ENCODE measurements around the gene PPP1R18. TPM values are rescaled to one million over a fixed set of nuclear protein-coding genes. Genes with fewer than 3 reads are reported as not detected.
A peak's percentile ranks its signal among the peaks of the same experiment; 100 is the strongest.
"Not testable (repeated sequence)": the region's sequence is repeated elsewhere in the genome, so short reads cannot be mapped to it uniquely, and the experiment has no call there.

Gene PPP1R18
- total RNA-seq, 1 experiment from 2014 or later: 33.6 TPM

DNA sequence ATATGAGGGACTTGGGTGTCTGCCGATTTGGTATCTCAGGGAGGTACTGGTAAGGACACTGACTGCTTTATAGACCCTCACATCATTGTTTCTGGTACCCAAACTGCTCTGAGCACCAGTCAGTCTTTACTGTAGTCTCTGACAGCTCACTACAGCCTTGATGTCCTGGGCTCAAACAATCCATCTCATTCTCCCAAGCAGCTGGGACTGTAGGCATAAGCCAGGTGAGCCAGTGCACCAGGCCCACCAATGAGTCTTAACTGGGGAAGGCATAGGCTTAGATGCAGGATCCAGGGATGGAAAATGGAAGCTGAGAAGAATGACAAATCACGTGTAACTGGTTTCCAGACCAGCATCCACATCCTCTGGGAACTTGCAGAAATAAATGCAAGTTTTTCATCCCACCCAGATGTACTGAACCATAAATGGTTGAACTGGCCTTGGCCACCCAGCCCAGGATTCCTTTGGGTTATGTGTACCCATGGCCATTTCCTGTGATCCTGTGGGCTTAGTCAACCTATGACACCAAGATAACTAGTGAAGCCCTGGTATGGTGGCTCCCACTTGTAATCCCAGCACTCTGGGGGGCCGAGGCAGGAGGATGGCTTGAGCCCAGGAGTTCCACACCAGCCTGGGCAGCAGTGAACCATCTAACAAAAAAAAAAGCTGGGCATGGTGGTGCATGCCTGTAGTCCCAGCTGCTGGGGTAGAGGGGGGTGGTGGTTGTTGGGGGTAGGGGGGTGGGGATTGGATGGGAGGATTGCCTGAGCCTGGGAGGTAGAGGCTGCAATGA, 39.5 kb upstream of the PPP1R18 start:
- H3K79me2 ChIP-seq (ENCODE audit: insufficient read depth, low read length): peaks cover 44% of the 10 kb centered on the region
- no peak overlapping the region for H3K4me2 ChIP-seq (ENCODE audit: low read length)
- BruUV-seq (replicated peaks): no TSS peak
- no peaks in the 10 kb centered on the region for H3K9me3 ChIP-seq (ENCODE audit: control insufficient read depth in 1 of 2, insufficient read depth in 1 of 2, low read depth in 1 of 2, low read length in 2 of 2)
- intact Hi-C loops (cut with micrococcal nuclease): no loop called here
- no peaks in the 10 kb centered on the region for H3K9me2 ChIP-seq (ENCODE audit: insufficient read depth)
- H4K20me1 ChIP-seq (ENCODE audit: insufficient read depth): peaks cover 21% of the 10 kb centered on the region; the same call in 1 of the 2 replicates
- ChIA-PET RAD21 (ENCODE audit: low non-redundant PET in 1 of 2, low total read pairs in 2 of 2, uncharacterized antibody in 2 of 2, unreplicated experiment in 2 of 2) (no interaction called here), POLR2A (interaction anchor here (1.4 to 1.5 kb wide), 2 partner anchors 10 to 14 kb away, joined by 4 read pairs; no protein-coding TSS in a partner anchor), CTCF (interaction anchor here (1.6 to 2.5 kb wide), 2 partner anchors 47 to 362 kb away, joined by 8 to 11 read pairs; no protein-coding TSS in a partner anchor)
- H3K27ac ChIP-seq (ENCODE audit: low read depth, low read length): peak overlapping the region; percentile 3; the same call in 1 of the 2 replicates
- no peak for DNase-seq (ENCODE audit: low read depth, low spot score)
- H3K4me3 ChIP-seq (replicated peaks in 1 of 2; ENCODE audit: low read depth in 1 of 2, low read length in 2 of 2): no peak overlapping the region
- no peak overlapping the region for H2AFZ ChIP-seq (ENCODE audit: low read depth, low read length, poor library complexity, severe bottlenecking)
- 0 out of 2 replicates have a peak overlapping the region, but pooled peaks have one; percentile 9 for H3K9ac ChIP-seq (ENCODE audit: low read length)
- TF ChIP-seq ZNF274 (IDR thresholded peaks at IDR 0.05; ENCODE audit: low read depth, low read length): no peak
- TF ChIP-seq POLR2AphosphoS5 (IDR thresholded peaks at IDR 0.05; ENCODE audit: low read depth, low read length): peak; percentile 63
- peak; percentile 15; the same call in 1 of the 2 replicates for ATAC-seq
- H3K36me3 ChIP-seq (ENCODE audit: control insufficient read depth in 1 of 2, insufficient read depth in 2 of 2, low read length in 2 of 2): peaks cover 28 to 47% of the 10 kb centered on the region in 2 experiments
- H3K27me3 ChIP-seq (ENCODE audit: insufficient read depth, low read length): no peaks in the 10 kb centered on the region
- H3K4me1 ChIP-seq (ENCODE audit: control insufficient read depth in 1 of 2, insufficient read depth in 2 of 2, low read length in 2 of 2): peaks cover 6 to 57% of the 10 kb centered on the region in 2 experiments

DNA sequence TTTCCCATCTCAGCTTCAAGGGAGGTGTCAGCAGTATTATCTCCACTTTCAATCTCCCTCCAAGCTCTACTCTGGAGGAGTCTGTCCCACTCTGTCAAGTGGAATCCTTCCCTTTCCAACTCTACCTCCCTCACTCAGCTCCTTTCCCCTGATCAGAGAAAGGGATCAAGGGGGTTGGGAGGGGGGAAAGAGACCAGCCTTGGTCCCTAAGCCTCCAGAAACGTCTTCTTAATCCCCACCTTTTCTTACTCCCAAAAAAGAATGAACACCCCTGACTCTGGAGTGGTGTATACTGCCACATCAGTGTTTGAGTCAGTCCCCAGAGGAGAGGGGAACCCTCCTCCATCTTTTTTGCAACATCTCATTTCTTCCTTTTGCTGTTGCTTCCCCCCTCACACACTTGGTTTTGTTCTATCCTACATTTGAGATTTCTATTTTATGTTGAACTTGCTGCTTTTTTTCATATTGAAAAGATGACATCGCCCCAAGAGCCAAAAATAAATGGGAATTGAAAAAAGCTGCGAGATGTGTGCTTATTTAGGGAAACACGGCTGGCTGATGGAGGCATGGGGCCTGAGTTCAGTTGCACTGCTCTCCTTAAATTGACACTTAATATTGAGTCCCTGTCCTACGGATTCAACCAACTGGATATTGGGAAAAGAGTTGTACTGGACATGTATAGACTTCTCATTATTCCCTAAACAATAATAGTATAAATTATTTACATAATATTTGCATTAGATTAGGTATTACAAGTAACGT, 38.6 kb upstream of the PPP1R18 start:
- DNase-seq (ENCODE audit: low read depth, low spot score) (no peak), ATAC-seq (no peak)
- Histone ChIP-seq H3K9me2 (ENCODE audit: insufficient read depth) (no peaks in the 10 kb centered on the region), H3K4me1 (ENCODE audit: control insufficient read depth in 1 of 2, insufficient read depth in 2 of 2, low read length in 2 of 2) (peaks cover 0 to 49% of the 10 kb centered on the region in 2 experiments; a peak in 3 of 4 replicates), H3K4me2 (ENCODE audit: low read length) (no peak overlapping the region), H3K36me3 (ENCODE audit: control insufficient read depth in 1 of 2, insufficient read depth in 2 of 2, low read length in 2 of 2) (peaks cover 28 to 47% of the 10 kb centered on the region in 2 experiments), H2AFZ (ENCODE audit: low read depth, low read length, poor library complexity, severe bottlenecking) (no peak overlapping the region), H3K27me3 (ENCODE audit: insufficient read depth, low read length) (no peaks in the 10 kb centered on the region), H3K27ac (ENCODE audit: low read depth, low read length) (0 out of 2 replicates have a peak overlapping the region, but pooled peaks have one; percentile 4), H3K9me3 (ENCODE audit: control insufficient read depth in 1 of 2, insufficient read depth in 1 of 2, low read depth in 1 of 2, low read length in 2 of 2) (no peaks in the 10 kb centered on the region), H4K20me1 (ENCODE audit: insufficient read depth) (peaks cover 21% of the 10 kb centered on the region; the same call in 1 of the 2 replicates), H3K9ac (ENCODE audit: low read length) (0 out of 2 replicates have a peak overlapping the region, but pooled peaks have one; percentile 18), H3K79me2 (ENCODE audit: insufficient read depth, low read length) (peaks cover 52% of the 10 kb centered on the region), H3K4me3 (replicated peaks in 1 of 2; ENCODE audit: low read depth in 1 of 2, low read length in 2 of 2) (no peak overlapping the region)
- ChIA-PET POLR2A (interaction anchor here (1.5 kb wide), 1 partner anchor 10 kb away, joined by 4 read pairs; no protein-coding TSS in a partner anchor), CTCF (interaction anchor here (1.1 to 1.5 kb wide), 2 partner anchors 46 to 354 kb away, joined by 3 to 6 read pairs; no protein-coding TSS in a partner anchor), RAD21 (ENCODE audit: low non-redundant PET in 1 of 2, low total read pairs in 2 of 2, uncharacterized antibody in 2 of 2, unreplicated experiment in 2 of 2) (no interaction called here)
- TSS peak; percentile 20 for BruUV-seq (replicated peaks)
- intact Hi-C loops (cut with micrococcal nuclease): no loop called here
- TF ChIP-seq POLR2AphosphoS5 (IDR thresholded peaks at IDR 0.05; ENCODE audit: low read depth, low read length) (peak; percentile 63), YY1 (IDR thresholded peaks at IDR 0.05; ENCODE audit: extremely low read depth, insufficient replicate concordance, low read depth, low read length) (no peak)

DNA sequence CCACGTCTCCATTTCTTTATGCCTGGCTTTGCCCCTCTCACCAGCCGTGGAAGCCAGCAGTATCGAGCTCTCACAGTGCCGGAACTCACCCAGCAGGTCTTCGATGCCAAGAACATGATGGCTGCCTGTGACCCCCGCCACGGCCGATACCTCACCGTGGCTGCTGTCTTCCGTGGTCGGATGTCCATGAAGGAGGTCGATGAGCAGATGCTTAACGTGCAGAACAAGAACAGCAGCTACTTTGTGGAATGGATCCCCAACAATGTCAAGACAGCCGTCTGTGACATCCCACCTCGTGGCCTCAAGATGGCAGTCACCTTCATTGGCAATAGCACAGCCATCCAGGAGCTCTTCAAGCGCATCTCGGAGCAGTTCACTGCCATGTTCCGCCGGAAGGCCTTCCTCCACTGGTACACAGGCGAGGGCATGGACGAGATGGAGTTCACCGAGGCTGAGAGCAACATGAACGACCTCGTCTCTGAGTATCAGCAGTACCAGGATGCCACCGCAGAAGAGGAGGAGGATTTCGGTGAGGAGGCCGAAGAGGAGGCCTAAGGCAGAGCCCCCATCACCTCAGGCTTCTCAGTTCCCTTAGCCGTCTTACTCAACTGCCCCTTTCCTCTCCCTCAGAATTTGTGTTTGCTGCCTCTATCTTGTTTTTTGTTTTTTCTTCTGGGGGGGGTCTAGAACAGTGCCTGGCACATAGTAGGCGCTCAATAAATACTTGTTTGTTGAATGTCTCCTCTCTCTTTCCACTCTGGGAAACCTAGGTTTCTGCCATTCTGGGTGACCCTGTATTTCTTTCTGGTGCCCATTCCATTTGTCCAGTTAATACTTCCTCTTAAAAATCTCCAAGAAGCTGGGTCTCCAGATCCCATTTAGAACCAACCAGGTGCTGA, 37.6 kb upstream of the PPP1R18 start:
- ATAC-seq; BruUV-seq (replicated peaks); DNase-seq (ENCODE audit: low read depth, low spot score); H2AFZ ChIP-seq (ENCODE audit: low read depth, low read length, poor library complexity, severe bottlenecking); RAD21 ChIA-PET (ENCODE audit: low non-redundant PET in 1 of 2, low total read pairs in 2 of 2, uncharacterized antibody in 2 of 2, unreplicated experiment in 2 of 2); H3K27me3 ChIP-seq (ENCODE audit: insufficient read depth, low read length); H3K9ac ChIP-seq (ENCODE audit: low read length); H3K4me2 ChIP-seq (ENCODE audit: low read length); H3K9me2 ChIP-seq (ENCODE audit: insufficient read depth); H3K9me3 ChIP-seq (ENCODE audit: control insufficient read depth in 1 of 2, insufficient read depth in 1 of 2, low read depth in 1 of 2, low read length in 2 of 2); H3K4me3 ChIP-seq (replicated peaks in 1 of 2; ENCODE audit: low read depth in 1 of 2, low read length in 2 of 2): not testable (repeated sequence)
- Histone ChIP-seq H3K27ac (ENCODE audit: low read depth, low read length) (0 out of 2 replicates have a peak overlapping the region, but pooled peaks have one; percentile 4), H3K4me1 (ENCODE audit: control insufficient read depth in 1 of 2, insufficient read depth in 2 of 2, low read length in 2 of 2) (peaks cover 6 to 53% of the 10 kb centered on the region in 2 experiments), H4K20me1 (ENCODE audit: insufficient read depth) (peaks cover 21% of the 10 kb centered on the region; the same call in 1 of the 2 replicates), H3K36me3 (ENCODE audit: control insufficient read depth in 1 of 2, insufficient read depth in 2 of 2, low read length in 2 of 2) (peaks cover 27 to 44% of the 10 kb centered on the region in 2 experiments), H3K79me2 (ENCODE audit: insufficient read depth, low read length) (peaks cover 58% of the 10 kb centered on the region)
- intact Hi-C loops (cut with micrococcal nuclease): loop anchor here (2.0 kb wide), 1 partner anchor 241 kb away; no protein-coding TSS in a partner anchor
- ChIA-PET POLR2A (interaction anchor here (3.7 kb wide), 1 partner anchor 109 kb away, joined by 17 read pairs; no protein-coding TSS in a partner anchor), CTCF (interaction anchor here (1.1 to 5.7 kb wide), 4 partner anchors 44 to 355 kb away, joined by 3 to 45 read pairs (median 4); partner anchors contain the start of gene DHX16)

Data from HCT116 (cell line).